ENCODE measurements around the gene ADH4.

DNA sequence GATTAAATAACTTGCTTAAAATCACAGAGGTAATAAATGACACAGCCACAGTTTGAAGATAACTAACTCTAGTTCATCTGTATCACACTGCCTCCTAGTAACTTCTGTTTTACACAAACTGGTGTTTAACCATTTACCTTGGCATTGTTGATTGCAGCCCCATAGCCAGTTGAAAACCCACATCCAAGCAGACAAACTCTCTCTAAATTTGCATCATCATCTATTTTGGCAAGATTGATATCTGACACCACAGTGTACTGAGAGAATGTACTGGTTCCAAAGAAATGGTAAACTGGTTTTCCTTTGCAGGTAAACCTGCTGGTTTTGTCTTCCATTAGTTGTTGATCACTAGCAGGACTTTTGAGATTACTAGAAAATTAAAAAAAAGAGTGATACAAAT lies 7.8 kb downstream of the ADH4 start:
- TF ChIP-seq, protein P1, sequence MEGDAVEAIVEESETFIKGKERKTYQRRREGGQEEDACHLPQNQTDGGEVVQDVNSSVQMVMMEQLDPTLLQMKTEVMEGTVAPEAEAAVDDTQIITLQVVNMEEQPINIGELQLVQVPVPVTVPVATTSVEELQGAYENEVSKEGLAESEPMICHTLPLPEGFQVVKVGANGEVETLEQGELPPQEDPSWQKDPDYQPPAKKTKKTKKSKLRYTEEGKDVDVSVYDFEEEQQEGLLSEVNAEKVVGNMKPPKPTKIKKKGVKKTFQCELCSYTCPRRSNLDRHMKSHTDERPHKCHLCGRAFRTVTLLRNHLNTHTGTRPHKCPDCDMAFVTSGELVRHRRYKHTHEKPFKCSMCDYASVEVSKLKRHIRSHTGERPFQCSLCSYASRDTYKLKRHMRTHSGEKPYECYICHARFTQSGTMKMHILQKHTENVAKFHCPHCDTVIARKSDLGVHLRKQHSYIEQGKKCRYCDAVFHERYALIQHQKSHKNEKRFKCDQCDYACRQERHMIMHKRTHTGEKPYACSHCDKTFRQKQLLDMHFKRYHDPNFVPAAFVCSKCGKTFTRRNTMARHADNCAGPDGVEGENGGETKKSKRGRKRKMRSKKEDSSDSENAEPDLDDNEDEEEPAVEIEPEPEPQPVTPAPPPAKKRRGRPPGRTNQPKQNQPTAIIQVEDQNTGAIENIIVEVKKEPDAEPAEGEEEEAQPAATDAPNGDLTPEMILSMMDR (conservative IDR thresholded peaks at IDR 0.05; ENCODE audit: low read length) = no peak
- TF ChIP-seq EZH2phosphoT487 (IDR thresholded peaks at IDR 0.05; ENCODE audit: borderline replicate concordance) = no peak
